ENCODE data around the gene UFSP2.

UFSP2 gene

GRCh38 chr4:185392156-185392555 is 33.6 kb downstream of the UFSP2 start:
- H3K4me2 ChIP-seq = no peak overlapping the region
- no peak overlapping the region for H3K4me3 ChIP-seq (IDR thresholded peaks at IDR 0.05; ENCODE audit: insufficient read depth, low read depth, low read length)
- H3K27me3 ChIP-seq (ENCODE audit: insufficient read depth, low read depth) = no peaks in the 10 kb centered on the region
- no peak for TF ChIP-seq CTCF (conservative IDR thresholded peaks at IDR 0.05; ENCODE audit: low read depth, low read length)
- peaks cover 16% of the 10 kb centered on the region for H3K4me1 ChIP-seq (ENCODE audit: low read depth, poor library complexity, severe bottlenecking)
- H4K20me1 ChIP-seq (ENCODE audit: insufficient read depth) = no peaks in the 10 kb centered on the region
- H3K36me3 ChIP-seq (ENCODE audit: insufficient read depth) = no peaks in the 10 kb centered on the region
- H3K9ac ChIP-seq = no peak overlapping the region
- H3K79me2 ChIP-seq (ENCODE audit: insufficient read depth, low read depth) = no peaks in the 10 kb centered on the region
- no peak overlapping the region for H2AFZ ChIP-seq (ENCODE audit: low read depth)
- H3K27ac ChIP-seq = no peak overlapping the region

GRCh38 chr4:185390941-185391340 is 34.8 kb downstream of the UFSP2 start:
- Histone ChIP-seq H3K36me3 (ENCODE audit: insufficient read depth) (no peaks in the 10 kb centered on the region), H3K4me3 (IDR thresholded peaks at IDR 0.05; ENCODE audit: insufficient read depth, low read depth, low read length) (no peak overlapping the region), H3K27me3 (ENCODE audit: insufficient read depth, low read depth) (no peaks in the 10 kb centered on the region), H3K4me1 (ENCODE audit: low read depth, poor library complexity, severe bottlenecking) (peaks cover 11% of the 10 kb centered on the region), H4K20me1 (ENCODE audit: insufficient read depth) (no peaks in the 10 kb centered on the region), H3K4me2 (no peak overlapping the region), H3K9ac (no peak overlapping the region), H2AFZ (ENCODE audit: low read depth) (no peak overlapping the region), H3K27ac (no peak overlapping the region), H3K79me2 (ENCODE audit: insufficient read depth, low read depth) (no peaks in the 10 kb centered on the region)
- no peak for TF ChIP-seq CTCF (conservative IDR thresholded peaks at IDR 0.05; ENCODE audit: low read depth, low read length)

- Histone ChIP-seq H3K36me3 (ENCODE audit: insufficient read depth) (no peaks in the 10 kb centered on the region), H3K9ac (no peak overlapping the region)
These were observed 37.8 kb downstream of the UFSP2 start for GRCh38 chr4:185387957-185388356.

GRCh38 chr4:185384930-185385331 is 40.8 kb downstream of the UFSP2 start:
- Histone ChIP-seq H3K27ac (no peak overlapping the region), H3K4me1 (ENCODE audit: low read depth, poor library complexity, severe bottlenecking) (no peaks in the 10 kb centered on the region), H4K20me1 (ENCODE audit: insufficient read depth) (no peaks in the 10 kb centered on the region), H3K79me2 (ENCODE audit: insufficient read depth, low read depth) (no peaks in the 10 kb centered on the region), H3K4me2 (no peak overlapping the region), H3K27me3 (ENCODE audit: insufficient read depth, low read depth) (no peaks in the 10 kb centered on the region), H3K36me3 (ENCODE audit: insufficient read depth) (no peaks in the 10 kb centered on the region), H3K4me3 (IDR thresholded peaks at IDR 0.05; ENCODE audit: insufficient read depth, low read depth, low read length) (no peak overlapping the region), H2AFZ (ENCODE audit: low read depth) (no peak overlapping the region), H3K9ac (no peak overlapping the region)
- TF ChIP-seq CTCF (conservative IDR thresholded peaks at IDR 0.05; ENCODE audit: low read depth, low read length) = no peak

More at GRCh38 chr4:185387957-185388356, 37.8 kb downstream of the UFSP2 start:
- no peak overlapping the region for H3K4me3 ChIP-seq (IDR thresholded peaks at IDR 0.05; ENCODE audit: insufficient read depth, low read depth, low read length)
- no peaks in the 10 kb centered on the region for H3K79me2 ChIP-seq (ENCODE audit: insufficient read depth, low read depth)
- H3K27me3 ChIP-seq (ENCODE audit: insufficient read depth, low read depth) = no peaks in the 10 kb centered on the region
- no peak overlapping the region for H3K4me2 ChIP-seq
- no peak overlapping the region for H3K27ac ChIP-seq
- no peak overlapping the region for H2AFZ ChIP-seq (ENCODE audit: low read depth)
- no peak for TF ChIP-seq CTCF (conservative IDR thresholded peaks at IDR 0.05; ENCODE audit: low read depth, low read length)
- H3K4me1 ChIP-seq (ENCODE audit: low read depth, poor library complexity, severe bottlenecking) = no peaks in the 10 kb centered on the region
- H4K20me1 ChIP-seq (ENCODE audit: insufficient read depth) = no peaks in the 10 kb centered on the region
